ENCODE results near the gene HSP90AB1. TPM values are rescaled to one million over a fixed set of nuclear protein-coding genes. Genes with fewer than 3 reads are reported as not detected.
A peak's percentile ranks its signal among the peaks of the same experiment; 100 is the strongest.

The HSP90AB1 gene
- total RNA-seq, 1 experiment from 2014 or later = 1,986 TPM

GRCh38 chr6:44255871-44256774 is 9.2 kb downstream of the HSP90AB1 start:
- Histone ChIP-seq H2BK5ac (ENCODE audit: insufficient read length, low read length) (no peak overlapping the region), H4K8ac (replicated peaks; ENCODE audit: insufficient read length, low read depth, low read length) (no peak overlapping the region), H2BK120ac (ENCODE audit: low read depth, low read length, poor library complexity, severe bottlenecking) (no peak overlapping the region), H3K4me2 (ENCODE audit: insufficient read depth, insufficient read length, low read length) (peak overlapping the region; percentile 90), H3K4me1 (ENCODE audit: insufficient read depth, low read length) (no peaks in the 10 kb centered on the region; the same call in 1 of the 2 replicates), H3K27me3 (ENCODE audit: insufficient read depth, low read length) (no peaks in the 10 kb centered on the region), H3K9me3 (ENCODE audit: control insufficient read depth, low read depth, low read length) (no peaks in the 10 kb centered on the region), H2BK20ac (ENCODE audit: low read depth, low read length, poor library complexity, severe bottlenecking) (no peak overlapping the region), H4K91ac (ENCODE audit: insufficient read length, low read depth, low read length) (no peak overlapping the region), H3K27ac (ENCODE audit: insufficient read length, low read depth, low read length) (no peak overlapping the region), H4K20me1 (ENCODE audit: control insufficient read depth, insufficient read depth, insufficient read length) (no peaks in the 10 kb centered on the region), H2BK12ac (ENCODE audit: insufficient read length, low read depth, low read length) (no peak overlapping the region), H3K9ac (ENCODE audit: extremely low read depth, insufficient read length, low read length) (peak overlapping the region; percentile 68), H3K79me2 (ENCODE audit: insufficient read depth, low read length) (no peaks in the 10 kb centered on the region), H3K79me1 (ENCODE audit: insufficient read depth, low read depth, low read length, poor library complexity, severe bottlenecking) (no peaks in the 10 kb centered on the region), H2AFZ (ENCODE audit: low read length) (no peak overlapping the region), H3K56ac (ENCODE audit: insufficient read length, low read depth, low read length) (no peak overlapping the region), H3K14ac (ENCODE audit: insufficient read depth, low read length) (peak overlapping the region; percentile 34; the same call in 1 of the 2 replicates), H2AK5ac (ENCODE audit: insufficient read length, low read length) (no peak overlapping the region), H3K18ac (ENCODE audit: insufficient read length, low read depth, low read length) (peak overlapping the region; percentile 33), H4K5ac (ENCODE audit: insufficient read length, low read depth, low read length) (no peak overlapping the region), H3K4ac (ENCODE audit: low read depth, low read length) (no peak overlapping the region), H3K23ac (ENCODE audit: insufficient read length, low read depth, low read length) (no peak overlapping the region), H3T11ph (ENCODE audit: low read length) (no peak overlapping the region), H3K23me2 (ENCODE audit: insufficient read length, low read depth, low read length, poor library complexity, severe bottlenecking) (peaks cover 6% of the 10 kb centered on the region), H2BK15ac (ENCODE audit: low read depth, low read length) (no peak overlapping the region)
- no peaks in the 10 kb centered on the region for H3K9me3 Mint-ChIP-seq
- peaks cover 30 to 69% (median 54%) of the 10 kb centered on the region in 3 experiments for H3K36me3 Mint-ChIP-seq (ENCODE audit: insufficient read depth in 1 of 3, low read depth in 3 of 3)
- DNase-seq = peak; percentile 62
- H3K27ac Mint-ChIP-seq = peak overlapping the region; percentile 59 to 98 (median 92)
- TF ChIP-seq, protein P1, sequence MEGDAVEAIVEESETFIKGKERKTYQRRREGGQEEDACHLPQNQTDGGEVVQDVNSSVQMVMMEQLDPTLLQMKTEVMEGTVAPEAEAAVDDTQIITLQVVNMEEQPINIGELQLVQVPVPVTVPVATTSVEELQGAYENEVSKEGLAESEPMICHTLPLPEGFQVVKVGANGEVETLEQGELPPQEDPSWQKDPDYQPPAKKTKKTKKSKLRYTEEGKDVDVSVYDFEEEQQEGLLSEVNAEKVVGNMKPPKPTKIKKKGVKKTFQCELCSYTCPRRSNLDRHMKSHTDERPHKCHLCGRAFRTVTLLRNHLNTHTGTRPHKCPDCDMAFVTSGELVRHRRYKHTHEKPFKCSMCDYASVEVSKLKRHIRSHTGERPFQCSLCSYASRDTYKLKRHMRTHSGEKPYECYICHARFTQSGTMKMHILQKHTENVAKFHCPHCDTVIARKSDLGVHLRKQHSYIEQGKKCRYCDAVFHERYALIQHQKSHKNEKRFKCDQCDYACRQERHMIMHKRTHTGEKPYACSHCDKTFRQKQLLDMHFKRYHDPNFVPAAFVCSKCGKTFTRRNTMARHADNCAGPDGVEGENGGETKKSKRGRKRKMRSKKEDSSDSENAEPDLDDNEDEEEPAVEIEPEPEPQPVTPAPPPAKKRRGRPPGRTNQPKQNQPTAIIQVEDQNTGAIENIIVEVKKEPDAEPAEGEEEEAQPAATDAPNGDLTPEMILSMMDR (conservative IDR thresholded peaks at IDR 0.05) = no peak
- no CpG with 5 or more reads among the region's 15 CpGs for WGBS (ENCODE audit: extremely low coverage, insufficient read length, low lambda C conversion rate)
- H3K27me3 Mint-ChIP-seq (ENCODE audit: low read depth) = peaks cover 11% of the 10 kb centered on the region
- peak overlapping the region; percentile 88 to 90 for H3K4me3 Mint-ChIP-seq
- peaks cover 40 to 44% of the 10 kb centered on the region in 2 experiments for H3K4me1 Mint-ChIP-seq
